ENCODE results near the gene TPRG1.

TPRG1 gene

GRCh38 chr3:189363590-189364255, 192.0 kb downstream of the TPRG1 start:
- no peak for TF ChIP-seq CTCF (IDR thresholded peaks at IDR 0.05)

GRCh38 chr3:189365609-189366564, 194.1 kb downstream of the TPRG1 start:
- TF ChIP-seq CTCF (IDR thresholded peaks at IDR 0.05) = no peak

GRCh38 chr3:189368384-189368783, 196.6 kb downstream of the TPRG1 start:
- TF ChIP-seq CTCF (IDR thresholded peaks at IDR 0.05) = no peak

- no peak for TF ChIP-seq CTCF (IDR thresholded peaks at IDR 0.05)
Measured at GRCh38 chr3:189369636-189370035, 197.9 kb downstream of the TPRG1 start.

- TF ChIP-seq CTCF (IDR thresholded peaks at IDR 0.05) = no peak
Measured at GRCh38 chr3:189372243-189372642, 200.5 kb downstream of the TPRG1 start.

Data from LNCAP (cell line).